DOHH2 (cell line): ENCODE data around the gene EPHA10.

Experiments
- H3F3A ChIP-seq: fragments of 200-600 bp; sonication (generic), shearing (Covaris generic); 2 replicates; pipeline ENCODE4 v1.6.0; 2016; ENCODE audit warnings: antibody characterized with exemption, mild to moderate bottlenecking; ENCODE audit not compliant: control insufficient read depth, insufficient read depth
- H3K27ac ChIP-seq: fragments of 200-600 bp; sonication (generic); 2 replicates; pipeline ENCODE4 v1.5.1; 2014; ENCODE audit warnings: low read depth, mild to moderate bottlenecking, low read length, moderate library complexity
- H3K27me3 ChIP-seq: fragments of 200-600 bp; sonication (generic); 2 replicates; pipeline ENCODE4 v1.6.1; 2014; ENCODE audit warnings: mild to moderate bottlenecking, low read length, mixed read lengths; ENCODE audit not compliant: control insufficient read depth
- H3K36me3 ChIP-seq: fragments of 200-600 bp; sonication (generic); 2 replicates; pipeline ENCODE4 v1.6.1; 2014; ENCODE audit warnings: mild to moderate bottlenecking, low read length, moderate library complexity, mixed read lengths; ENCODE audit not compliant: control insufficient read depth
- H3K4me1 ChIP-seq: fragments of 200-600 bp; sonication (generic); 2 replicates; pipeline ENCODE4 v1.6.1; 2014; ENCODE audit warnings: mild to moderate bottlenecking, low read length, mixed read lengths; ENCODE audit not compliant: control insufficient read depth
- H3K4me2 ChIP-seq: fragments of 200-600 bp; sonication (generic); 2 replicates; pipeline ENCODE4 v1.6.0; 2014; ENCODE audit warnings: mild to moderate bottlenecking, low read length, moderate library complexity
- H3K4me3 ChIP-seq: fragments of 200-600 bp; sonication (generic); 2 replicates; pipeline ENCODE4 v1.5.1; 2014; ENCODE audit warnings: mild to moderate bottlenecking, low read length, mixed read lengths
- H3K79me2 ChIP-seq: fragments of 200-600 bp; sonication (generic); 2 replicates; pipeline ENCODE4 v1.6.1; 2014; ENCODE audit warnings: mild to moderate bottlenecking, low read length, mixed read lengths; ENCODE audit not compliant: control insufficient read depth
- H3K9me2 ChIP-seq: fragments of 200-600 bp; sonication (generic); replicated peaks from 2 replicates; pipeline ENCODE4 v1.6.1; 2014; ENCODE audit warnings: mild to moderate bottlenecking, low read length, mixed read lengths; ENCODE audit not compliant: control insufficient read depth
- H3K9me3 ChIP-seq: fragments of 200-600 bp; sonication (generic); 2 replicates; pipeline ENCODE4 v1.6.1; 2014; ENCODE audit warnings: antibody characterized with exemption, low read length, mixed read lengths; ENCODE audit not compliant: control insufficient read depth, insufficient read depth
- H4K20me1 ChIP-seq: fragments of 200-600 bp; sonication (generic); 2 replicates; pipeline ENCODE4 v1.6.0; 2014; ENCODE audit warnings: low read depth, mild to moderate bottlenecking, antibody characterized with exemption, low read length, moderate library complexity; ENCODE audit not compliant: control insufficient read depth, insufficient read depth
- EZH2phosphoT487 ChIP-seq: fragments of 200-600 bp; sonication (generic); IDR thresholded peaks from 2 replicates; pipeline ENCODE4 v1.6.1; 2017; ENCODE audit warnings: borderline replicate concordance, mild to moderate bottlenecking, antibody characterized with exemption, low read length, moderate library complexity, mixed read lengths
- TF ChIP-seq, protein P1 (sequence below): fragments of 200-600 bp; sonication (generic); IDR thresholded peaks from one replicate; pipeline ENCODE4 v1.5.1; 2014; ENCODE audit warnings: antibody characterized with exemption, mild to moderate bottlenecking, low read depth, low read length; ENCODE audit not compliant: poor library complexity, severe bottlenecking

The EPHA10 gene

DNA sequence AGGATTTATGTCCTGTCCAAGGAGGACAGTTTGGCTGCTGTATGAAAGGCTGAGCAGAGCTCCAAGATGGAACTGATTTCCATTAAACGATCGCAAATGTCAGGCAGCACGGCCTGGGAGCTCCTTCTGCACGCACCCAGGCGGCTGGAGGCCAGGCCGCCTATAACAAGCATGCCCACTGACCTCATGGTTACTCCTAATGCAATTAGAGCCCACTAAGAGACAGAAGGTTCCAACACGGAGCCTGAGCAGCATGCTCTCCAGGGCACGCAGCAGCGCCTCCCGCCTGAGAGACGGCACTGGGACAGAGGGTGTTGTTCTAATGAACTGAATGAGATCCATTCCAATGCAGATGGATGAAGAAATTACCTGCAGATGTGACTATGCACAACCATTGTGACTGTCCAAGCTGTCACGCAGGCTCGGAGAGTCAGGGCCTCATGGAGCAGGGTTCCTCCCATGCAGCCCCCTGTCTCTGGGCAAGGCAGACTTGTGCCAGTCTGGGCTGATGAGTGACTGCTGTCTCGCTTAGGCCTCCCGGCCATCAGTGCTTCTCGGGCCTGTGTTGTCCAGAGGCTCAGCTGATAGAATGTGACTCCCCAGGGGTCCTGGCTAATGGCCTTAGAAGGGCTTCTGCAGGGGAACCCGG is 97.8 kb downstream of the EPHA10 start:
- no peaks in the 10 kb centered on the region for H3K36me3 ChIP-seq
- H3K4me1 ChIP-seq = no peaks in the 10 kb centered on the region; the same call in 1 of the 2 replicates
- H3K27ac ChIP-seq = no peak overlapping the region
- no peak for TF ChIP-seq EZH2phosphoT487
- TF ChIP-seq, protein P1, sequence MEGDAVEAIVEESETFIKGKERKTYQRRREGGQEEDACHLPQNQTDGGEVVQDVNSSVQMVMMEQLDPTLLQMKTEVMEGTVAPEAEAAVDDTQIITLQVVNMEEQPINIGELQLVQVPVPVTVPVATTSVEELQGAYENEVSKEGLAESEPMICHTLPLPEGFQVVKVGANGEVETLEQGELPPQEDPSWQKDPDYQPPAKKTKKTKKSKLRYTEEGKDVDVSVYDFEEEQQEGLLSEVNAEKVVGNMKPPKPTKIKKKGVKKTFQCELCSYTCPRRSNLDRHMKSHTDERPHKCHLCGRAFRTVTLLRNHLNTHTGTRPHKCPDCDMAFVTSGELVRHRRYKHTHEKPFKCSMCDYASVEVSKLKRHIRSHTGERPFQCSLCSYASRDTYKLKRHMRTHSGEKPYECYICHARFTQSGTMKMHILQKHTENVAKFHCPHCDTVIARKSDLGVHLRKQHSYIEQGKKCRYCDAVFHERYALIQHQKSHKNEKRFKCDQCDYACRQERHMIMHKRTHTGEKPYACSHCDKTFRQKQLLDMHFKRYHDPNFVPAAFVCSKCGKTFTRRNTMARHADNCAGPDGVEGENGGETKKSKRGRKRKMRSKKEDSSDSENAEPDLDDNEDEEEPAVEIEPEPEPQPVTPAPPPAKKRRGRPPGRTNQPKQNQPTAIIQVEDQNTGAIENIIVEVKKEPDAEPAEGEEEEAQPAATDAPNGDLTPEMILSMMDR = no peak
- H3K79me2 ChIP-seq = no peaks in the 10 kb centered on the region
- H3K4me2 ChIP-seq = no peak overlapping the region
- H4K20me1 ChIP-seq = no peaks in the 10 kb centered on the region
- H3K9me3 ChIP-seq = no peaks in the 10 kb centered on the region
- H3K9me2 ChIP-seq = no peaks in the 10 kb centered on the region
- H3K27me3 ChIP-seq = peaks cover 3% of the 10 kb centered on the region; the same call in 1 of the 2 replicates
- H3K4me3 ChIP-seq = no peak overlapping the region
- H3F3A ChIP-seq = no peaks in the 10 kb centered on the region

DNA sequence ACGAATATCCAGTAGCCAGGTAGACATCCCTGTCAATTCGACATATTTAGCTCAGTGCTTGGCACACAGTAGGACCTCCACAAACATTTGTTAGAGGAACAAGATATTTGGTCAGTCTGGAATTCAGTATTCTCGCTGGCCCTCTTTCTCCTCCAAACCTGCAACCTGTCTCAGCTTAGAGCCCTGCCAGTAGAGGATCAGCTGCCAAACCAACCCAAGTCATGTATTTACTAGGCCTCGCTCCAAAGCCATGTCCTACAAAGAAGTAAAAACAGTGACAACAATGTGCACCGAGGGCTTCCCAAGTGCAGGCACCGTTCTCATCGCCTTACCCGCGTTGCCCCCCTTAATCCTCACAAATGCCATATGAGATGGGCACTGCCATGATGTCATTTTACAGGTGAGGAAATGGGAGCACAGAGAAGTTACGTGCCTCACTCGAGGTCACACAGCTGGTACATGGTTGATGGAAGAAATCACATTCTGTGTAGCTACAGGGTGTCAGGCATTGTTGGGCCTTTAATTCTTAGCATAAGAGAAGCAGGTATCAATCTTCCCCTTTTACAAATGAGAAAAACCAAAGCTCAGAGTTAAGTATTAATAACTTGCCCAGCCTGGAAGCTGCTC is 98.6 kb downstream of the EPHA10 start:
- TF ChIP-seq, protein P1 = no peak
- no peak for TF ChIP-seq EZH2phosphoT487

More for the DNA sequence above, 98.6 kb downstream of the EPHA10 start:
- Histone ChIP-seq H3K4me1 (no peaks in the 10 kb centered on the region; the same call in 1 of the 2 replicates), H3F3A (no peaks in the 10 kb centered on the region), H3K27ac (no peak overlapping the region), H4K20me1 (no peaks in the 10 kb centered on the region), H3K9me2 (no peaks in the 10 kb centered on the region), H3K27me3 (peaks cover 3% of the 10 kb centered on the region; the same call in 1 of the 2 replicates), H3K9me3 (no peaks in the 10 kb centered on the region), H3K4me2 (no peak overlapping the region), H3K36me3 (no peaks in the 10 kb centered on the region), H3K79me2 (no peaks in the 10 kb centered on the region), H3K4me3 (no peak overlapping the region)
